NCI-H526 (cell line): Measurements from ENCODE around the gene PRSS53.
A peak's percentile ranks its signal among the peaks of the same experiment; 100 is the strongest.

ENCODE experiments used
- DNase-seq, 2 experiments: peaks; one replicate each; lab custom pipeline; 2025; lab: John Stamatoyannopoulos, UW

PRSS53 gene

DNA sequence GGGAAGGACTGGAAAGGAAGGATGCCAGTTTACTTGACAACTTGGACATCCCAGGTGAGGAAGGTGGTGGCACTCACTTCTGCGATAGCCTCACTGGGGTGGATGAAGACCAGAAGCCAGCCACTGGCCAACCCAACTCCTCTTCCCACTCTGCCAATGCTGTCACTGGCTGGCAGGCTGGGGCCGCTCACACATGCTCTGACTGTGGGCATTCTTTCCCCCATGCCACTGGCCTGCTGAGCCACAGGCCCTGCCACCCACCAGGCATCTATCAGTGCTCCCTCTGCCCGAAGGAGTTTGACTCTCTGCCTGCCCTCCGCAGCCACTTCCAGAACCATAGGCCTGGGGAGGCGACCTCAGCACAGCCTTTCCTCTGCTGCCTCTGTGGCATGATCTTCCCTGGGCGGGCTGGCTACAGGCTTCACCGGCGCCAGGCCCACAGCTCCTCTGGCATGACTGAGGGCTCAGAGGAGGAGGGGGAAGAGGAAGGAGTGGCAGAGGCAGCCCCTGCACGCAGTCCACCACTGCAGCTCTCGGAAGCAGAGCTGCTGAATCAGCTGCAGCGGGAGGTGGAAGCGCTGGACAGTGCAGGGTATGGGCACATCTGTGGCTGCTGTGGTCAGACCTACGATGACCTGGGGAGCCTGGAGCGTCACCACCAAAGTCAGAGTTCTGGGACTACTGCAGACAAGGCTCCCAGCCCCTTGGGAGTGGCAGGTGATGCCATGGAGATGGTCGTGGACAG is 10.0 kb downstream of the PRSS53 start:
- DNase-seq = no peak

DNA sequence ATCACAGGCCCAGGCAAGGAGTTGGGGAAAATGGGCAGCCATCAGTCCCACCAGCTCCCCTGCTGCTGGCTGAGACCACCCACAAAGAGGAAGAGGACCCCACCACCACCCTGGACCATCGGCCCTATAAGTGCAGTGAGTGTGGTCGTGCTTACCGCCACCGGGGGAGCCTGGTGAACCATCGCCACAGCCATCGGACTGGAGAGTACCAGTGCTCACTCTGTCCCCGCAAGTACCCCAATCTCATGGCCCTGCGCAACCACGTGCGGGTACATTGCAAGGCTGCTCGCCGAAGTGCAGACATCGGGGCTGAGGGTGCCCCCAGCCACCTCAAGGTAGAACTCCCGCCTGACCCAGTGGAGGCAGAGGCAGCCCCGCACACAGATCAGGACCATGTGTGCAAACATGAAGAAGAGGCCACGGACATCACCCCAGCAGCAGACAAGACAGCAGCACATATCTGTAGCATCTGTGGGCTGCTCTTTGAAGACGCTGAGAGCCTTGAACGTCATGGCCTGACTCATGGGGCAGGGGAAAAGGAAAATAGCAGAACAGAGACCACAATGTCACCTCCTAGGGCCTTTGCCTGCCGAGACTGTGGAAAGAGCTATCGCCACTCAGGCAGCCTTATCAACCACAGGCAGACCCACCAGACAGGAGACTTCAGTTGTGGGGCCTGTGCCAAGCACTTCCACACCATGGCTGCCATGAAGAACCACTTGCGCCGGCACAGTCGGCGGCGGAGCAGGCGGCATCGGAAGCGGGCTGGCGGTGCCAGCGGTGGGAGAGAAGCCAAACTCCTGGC is 10.9 kb downstream of the PRSS53 start:
- no peak for DNase-seq

DNA sequence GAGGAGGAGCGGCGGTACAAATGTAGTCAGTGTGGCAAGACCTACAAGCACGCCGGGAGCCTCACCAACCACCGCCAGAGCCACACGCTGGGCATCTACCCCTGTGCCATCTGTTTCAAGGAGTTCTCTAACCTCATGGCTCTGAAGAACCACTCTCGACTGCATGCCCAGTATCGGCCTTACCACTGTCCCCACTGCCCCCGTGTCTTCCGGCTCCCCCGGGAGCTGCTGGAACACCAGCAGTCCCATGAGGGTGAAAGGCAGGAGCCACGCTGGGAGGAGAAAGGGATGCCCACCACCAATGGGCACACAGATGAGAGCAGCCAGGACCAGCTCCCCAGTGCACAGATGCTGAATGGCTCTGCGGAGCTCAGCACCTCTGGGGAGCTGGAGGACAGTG is 11.7 kb downstream of the PRSS53 start:
- DNase-seq = no peak

DNA sequence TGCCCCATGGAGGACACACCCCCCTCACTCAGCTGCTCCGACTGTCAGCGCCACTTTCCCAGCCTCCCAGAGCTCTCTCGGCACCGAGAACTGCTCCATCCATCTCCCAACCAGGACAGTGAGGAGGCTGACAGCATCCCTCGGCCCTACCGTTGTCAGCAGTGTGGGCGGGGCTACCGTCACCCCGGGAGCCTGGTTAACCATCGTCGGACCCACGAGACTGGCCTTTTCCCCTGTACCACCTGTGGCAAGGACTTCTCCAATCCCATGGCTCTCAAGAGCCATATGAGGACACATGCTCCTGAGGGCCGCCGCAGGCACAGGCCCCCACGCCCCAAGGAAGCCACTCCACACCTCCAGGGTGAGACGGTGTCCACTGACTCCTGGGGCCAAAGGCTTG is 12.4 kb downstream of the PRSS53 start:
- DNase-seq = no peak

DNA sequence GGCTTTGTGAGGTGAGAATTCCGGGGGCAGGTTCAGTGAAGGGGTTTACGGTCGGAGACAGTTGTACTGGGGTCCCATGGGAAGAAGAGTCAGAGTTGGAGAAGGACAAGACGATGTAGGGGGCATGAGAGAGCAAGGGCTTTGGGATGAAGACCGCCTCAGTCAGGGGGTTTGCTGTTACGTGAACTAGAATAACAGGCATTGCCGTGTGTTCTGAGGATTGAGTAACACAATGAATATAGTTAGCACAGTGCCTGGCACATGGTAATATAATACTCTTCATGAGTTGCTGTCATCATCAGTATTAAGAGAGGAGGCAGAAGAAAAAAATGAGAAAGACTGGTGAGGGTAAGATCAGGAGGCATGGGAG is 13.9 kb downstream of the PRSS53 start:
- no peak for DNase-seq

DNA sequence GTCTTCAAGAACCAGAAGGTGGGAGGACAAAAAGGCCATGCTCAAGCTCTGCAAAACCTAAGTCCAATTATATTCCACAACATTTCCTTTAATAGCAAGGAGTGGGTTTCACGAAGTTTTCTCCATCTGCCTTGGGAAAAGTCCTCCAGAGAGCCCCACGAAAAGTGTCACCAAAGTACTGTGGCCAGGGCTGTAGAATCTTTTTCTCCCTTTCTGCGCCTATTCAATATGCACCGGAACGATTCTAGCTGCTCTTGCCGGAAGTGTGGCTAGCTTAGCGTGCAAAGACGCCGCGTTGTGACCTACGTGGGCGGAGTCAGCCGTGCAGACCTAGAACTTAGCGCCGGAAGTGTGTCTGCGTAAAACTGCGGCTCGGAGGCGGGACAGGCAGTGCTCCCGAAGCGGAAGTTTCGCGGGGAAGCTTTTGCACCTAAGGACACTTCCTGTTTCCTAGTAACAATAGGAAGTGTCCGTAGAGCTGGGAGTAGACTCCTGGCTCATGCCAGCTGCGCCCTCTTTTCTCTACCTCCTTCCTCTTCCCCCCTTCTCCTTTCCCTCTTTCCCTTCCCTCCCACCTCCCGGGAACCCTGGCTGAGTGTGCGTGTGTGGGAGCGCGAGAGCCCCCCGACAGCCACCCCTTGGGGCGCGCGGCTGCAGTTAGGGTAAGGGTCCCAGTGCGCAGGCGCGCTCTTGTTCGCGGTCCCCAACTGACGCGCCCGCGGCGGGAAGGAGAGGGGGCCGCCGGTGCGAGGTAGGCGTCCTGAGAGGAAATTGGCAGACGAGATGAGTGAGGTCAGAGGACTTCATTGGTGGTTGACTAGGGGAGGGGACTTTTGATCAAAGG is 14.6 kb downstream of the PRSS53 start, which contains the start of the genes ZNF646 and ZNF668:
Gene ZNF646 (plus strand): TSS at position 453 of the 844 bp plus-strand sequence. CDS start 1,903 bp downstream, outside the sequence.
Gene ZNF668 (minus strand): TSS at position 271 of the 844 bp plus-strand sequence. CDS start 9,781 bp downstream, outside the sequence.
- peak; percentile 98 to 99 for DNase-seq

DNA sequence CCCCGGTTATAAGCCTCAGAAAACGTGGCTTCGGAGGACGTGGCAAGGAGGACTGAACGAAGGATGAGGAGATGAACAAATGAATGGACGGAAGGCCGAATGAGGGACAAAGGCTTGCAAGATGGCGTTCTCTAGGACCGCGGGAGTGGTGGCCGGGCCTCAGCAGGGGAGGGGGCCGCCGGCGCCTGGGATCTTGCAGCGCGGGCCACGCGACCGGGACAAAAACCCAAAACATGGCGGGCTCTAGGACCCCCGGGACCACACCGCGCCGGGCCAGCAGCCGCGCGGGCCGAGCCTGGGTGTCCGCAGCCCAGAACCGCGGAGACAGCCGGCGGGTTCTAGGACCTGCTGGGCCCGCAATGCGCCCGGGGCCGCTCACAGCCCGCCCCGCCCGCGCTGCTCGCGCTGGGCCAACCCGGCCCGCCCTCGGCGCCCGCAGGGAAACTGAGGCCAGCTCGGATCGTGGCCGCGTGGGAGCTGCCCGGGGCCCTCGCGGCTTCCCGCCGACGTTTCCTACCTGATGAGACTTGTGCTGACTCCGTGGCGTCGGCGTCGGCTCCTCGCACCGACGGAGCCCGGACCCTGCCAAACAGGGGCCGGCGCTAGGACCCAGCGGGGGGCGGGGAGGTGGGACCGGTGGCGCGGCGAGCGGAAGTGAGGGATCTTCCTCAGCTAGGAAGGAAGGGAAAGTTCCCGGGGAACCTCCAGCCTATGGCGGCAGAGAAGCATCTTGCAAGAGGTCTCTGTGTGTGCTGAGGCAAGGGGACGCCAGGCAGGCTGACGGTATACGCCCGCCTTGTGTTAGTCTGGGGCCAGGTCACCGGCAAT is 15.4 kb downstream of the PRSS53 start:
- peak; percentile 76 to 94 for DNase-seq

DNA sequence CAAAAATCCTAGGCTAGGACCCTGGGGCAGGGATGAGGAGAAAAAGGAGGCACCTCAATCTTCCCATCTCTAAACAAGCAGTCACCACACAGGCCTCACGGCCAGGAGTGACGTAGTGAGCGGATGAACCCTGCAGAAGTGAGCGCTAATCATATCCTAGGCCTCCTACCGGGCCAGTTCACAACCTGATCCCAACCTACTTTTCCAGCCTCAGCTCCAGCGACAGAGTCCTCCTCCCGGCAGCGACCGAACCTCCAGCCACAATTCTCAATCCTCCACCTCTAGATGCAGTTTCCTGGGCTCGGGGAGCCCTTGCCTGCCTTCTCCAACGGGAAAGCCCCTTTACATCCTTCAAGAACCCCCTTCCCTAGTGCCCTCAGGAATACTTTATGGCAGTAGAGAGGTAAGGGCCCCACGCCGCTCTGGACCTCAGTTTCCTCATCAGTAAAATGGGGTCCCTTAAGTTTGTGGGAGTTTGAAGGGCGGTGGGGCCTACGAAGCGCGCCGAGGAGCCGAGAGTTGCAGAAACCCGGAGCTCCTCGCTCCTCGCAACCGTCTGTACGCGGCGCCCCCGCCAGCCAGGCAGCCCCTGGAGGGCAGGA is 16.1 kb downstream of the PRSS53 start:
- peak; percentile 8 to 42 for DNase-seq

DNA sequence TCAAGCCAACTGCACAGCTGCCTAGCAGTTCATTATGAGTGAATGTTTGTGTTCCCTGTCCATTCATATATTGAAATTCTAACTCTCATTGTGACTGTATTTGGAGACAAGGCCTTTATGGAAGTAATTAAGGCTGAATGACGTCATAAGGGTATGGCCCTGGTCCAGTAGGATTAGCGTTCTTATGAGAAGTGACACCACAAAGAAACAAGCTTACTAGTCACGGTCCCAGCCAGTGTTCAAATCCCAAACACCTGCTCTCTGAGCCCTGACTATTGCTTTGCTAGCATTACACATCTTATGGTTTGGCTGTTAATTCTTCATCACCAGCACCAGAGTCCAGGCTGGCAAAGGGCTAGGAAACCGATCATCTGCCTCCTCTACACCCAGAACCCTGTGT is 16.9 kb downstream of the PRSS53 start:
- DNase-seq = peak in 1 of 2 experiments; percentile 19

DNA sequence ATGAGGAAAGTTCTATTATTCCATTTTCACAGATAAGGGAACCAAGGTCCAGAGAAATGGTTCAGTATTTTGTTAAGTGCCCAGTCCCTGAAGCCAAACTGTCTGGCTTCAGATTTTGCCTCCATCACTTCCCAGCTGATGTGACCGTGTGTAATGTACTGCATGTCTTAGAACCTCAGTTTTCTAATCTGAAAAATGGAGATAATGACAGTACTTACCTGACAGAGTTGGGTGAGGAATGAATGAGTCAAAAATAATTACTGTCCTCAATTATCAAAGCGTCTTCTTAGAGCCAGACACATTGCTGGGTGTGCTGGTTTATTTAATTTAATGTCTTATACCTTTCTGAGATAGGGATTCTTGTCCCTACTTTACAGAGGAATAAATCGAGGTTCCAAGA is 21.4 kb downstream of the PRSS53 start:
- DNase-seq = no peak

DNA sequence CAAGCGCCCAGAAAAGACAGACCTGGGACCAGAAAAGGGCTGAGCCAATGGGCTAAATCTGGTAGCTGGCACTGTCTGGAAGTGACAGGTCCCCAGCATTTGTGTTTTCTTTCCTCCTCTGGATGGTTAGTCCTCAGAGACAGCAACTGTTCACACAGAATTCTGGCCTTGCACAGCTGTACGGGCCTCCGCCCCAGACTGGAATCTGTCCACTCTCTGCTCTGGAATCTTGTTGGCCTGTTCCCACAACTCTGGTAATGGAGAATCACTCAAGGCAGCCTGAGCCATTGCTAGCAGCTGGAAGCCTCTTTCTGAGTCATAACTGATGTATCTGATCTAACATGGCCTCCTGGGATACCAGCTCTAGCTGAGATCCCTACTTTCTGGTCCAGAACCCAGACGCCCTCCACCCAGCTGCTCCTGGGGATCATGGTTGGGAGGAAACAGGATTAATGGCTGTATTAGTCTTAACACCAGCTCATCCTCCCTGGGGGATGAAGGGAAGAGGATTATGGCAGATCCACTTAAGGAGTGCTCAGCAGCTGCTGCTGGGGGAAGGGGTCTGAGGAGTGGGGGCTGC is 23.8 kb downstream of the PRSS53 start:
- no peak for DNase-seq

DNA sequence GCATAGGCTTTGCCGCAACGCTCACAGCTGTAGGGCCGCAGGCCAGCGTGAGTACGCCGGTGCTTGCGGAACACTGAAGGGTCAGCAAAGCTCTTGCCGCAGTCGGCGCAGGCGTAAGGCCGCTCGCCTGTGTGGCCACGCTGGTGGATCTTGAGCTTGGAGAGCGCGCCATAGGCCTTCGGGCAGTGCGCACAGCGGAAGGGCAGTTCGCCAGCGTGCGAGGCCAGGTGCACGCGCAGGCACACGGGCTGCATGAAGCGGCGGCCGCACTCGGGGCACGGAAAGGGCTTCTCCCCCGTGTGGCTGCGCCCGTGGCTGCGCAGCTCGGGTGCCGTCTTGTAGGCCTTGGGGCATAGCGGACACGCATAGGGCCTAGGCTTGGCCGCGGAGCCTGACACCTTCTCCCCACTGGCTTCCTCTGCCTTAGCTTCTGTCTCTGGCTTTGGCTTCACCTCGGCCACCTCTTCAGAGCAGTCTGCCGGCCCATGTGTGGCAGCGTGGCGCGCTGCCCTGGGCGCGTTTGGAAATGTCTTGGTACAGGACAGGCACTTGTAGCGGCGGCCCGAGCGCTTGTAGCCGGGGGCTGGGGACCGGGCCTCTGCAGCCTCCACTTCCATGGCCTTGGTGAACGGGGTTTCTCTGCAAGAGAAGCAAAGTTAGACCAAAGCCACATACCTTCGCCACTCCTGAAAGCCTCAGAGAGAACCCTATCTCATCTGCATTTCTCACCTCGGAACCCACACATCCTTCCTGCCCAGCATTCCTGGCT is 24.7 kb downstream of the PRSS53 start:
- DNase-seq = no peak

DNA sequence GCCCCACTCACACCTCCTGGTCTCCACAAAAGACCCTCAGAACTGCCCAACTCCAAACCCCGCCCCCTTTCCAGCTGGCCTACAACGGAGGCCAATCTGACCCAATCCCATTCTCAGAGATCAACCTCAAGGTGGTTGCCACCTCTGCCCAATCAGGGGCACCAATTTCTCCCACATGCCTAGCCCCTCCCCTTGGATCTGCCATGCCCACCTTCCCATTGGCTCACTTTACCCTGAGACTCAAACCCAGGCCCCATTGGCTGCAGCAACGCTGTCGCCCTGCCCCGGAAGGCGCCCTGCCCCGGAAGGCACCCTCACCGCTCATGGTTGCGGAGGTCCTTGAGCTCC is 25.3 kb downstream of the PRSS53 start:
- DNase-seq = no peak

DNA sequence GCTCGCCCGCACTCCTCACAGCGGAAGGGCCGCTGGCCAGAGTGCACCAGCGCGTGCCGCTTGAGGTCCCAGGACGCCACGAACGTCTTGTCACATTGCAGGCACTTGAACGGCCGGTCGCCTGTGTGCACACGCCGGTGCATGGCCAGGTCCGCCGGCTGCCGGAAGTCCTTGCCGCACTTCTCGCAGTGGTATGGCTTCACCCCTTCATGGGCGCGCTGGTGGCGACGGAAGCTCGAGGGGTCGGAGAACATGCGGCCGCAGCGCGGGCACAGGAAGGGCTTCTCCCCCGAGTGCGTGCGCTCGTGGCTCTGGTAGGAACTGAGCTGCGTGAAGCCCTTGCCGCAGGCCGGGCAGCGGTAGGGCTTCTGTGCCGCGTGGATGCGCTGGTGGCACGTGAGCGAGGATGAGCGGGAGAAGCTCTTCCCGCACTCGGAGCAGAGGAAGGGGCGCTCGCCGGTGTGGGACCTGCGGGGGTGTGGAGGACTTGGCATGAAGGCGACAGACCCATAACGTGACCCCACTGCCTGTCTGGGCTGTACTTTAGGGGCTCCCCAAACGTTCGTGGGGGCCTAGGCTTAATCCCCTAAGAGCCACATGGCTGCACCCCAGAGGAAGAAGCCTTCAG is 26.8 kb downstream of the PRSS53 start:
- DNase-seq = no peak

DNA sequence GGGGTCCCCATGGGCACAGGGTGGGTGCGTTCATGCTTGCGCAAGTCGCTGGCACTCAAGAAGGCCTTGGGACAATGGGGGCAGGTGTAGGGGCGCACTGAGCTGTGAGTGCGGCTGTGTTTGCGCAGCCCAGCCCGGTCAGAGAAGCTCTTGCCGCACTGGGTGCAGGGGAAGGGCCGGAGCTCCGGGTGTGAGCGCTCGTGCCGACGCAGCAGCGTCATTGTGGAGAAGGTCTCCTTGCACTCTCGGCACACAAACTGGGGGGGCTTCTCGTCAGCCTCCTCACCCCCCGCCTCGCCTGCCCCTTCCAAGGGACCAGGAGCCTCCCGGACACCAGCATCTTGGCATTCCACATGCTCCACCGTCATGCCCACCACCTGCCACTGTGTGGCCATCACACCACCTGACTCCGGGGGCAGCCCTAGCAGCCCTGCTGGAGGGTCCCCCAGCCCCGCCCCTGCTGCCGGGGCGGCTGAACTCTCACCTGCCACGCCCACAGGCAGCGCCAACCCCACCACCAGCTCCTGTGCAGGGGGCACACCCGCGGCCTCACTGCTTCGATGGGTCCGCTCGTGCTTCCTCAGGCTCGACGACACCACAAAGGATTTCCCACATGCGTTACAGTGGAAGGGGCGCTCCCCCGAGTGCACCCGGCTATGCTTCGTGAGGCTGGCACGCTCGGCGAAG is 27.5 kb downstream of the PRSS53 start:
- DNase-seq = no peak

DNA sequence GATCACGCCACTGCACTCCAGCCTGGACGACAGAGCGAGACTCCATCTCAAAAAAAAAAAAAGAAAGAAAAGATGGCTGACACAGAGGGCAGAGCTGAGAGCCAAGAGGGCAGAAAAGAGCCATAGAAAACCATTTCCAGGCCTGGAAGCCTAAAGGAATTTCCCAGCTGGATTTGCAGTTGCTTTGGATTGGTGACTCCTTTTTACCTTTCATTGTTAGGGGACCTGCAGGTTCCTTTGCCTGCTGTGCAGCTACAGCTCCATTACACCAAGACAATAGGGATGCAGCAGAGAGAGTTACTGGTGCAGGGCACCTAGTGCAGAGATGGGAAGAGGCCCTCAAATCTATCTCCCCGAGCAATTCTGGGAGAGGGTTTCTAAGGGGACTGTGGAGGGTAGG is 33.1 kb downstream of the PRSS53 start:
- DNase-seq = no peak

DNA sequence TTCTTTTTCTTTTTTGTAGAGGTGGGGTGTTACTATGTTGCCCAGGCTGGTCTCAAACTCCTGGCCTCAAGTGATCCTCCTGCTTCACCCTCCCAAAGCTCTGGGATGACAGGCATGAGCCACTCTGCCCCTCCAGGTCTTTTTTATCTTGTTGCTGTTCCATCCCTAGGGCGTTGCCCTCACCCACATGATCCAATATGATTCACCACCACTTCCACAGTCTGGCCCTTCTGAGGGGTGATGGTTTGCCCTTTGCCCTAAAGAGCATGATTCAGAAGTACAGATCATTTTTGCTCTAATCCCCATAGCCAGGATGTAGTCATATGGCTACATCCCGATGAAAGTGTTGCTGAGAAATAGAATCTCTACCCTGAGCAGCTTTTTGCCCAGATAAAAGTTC is 36.6 kb downstream of the PRSS53 start:
- DNase-seq = no peak

DNA sequence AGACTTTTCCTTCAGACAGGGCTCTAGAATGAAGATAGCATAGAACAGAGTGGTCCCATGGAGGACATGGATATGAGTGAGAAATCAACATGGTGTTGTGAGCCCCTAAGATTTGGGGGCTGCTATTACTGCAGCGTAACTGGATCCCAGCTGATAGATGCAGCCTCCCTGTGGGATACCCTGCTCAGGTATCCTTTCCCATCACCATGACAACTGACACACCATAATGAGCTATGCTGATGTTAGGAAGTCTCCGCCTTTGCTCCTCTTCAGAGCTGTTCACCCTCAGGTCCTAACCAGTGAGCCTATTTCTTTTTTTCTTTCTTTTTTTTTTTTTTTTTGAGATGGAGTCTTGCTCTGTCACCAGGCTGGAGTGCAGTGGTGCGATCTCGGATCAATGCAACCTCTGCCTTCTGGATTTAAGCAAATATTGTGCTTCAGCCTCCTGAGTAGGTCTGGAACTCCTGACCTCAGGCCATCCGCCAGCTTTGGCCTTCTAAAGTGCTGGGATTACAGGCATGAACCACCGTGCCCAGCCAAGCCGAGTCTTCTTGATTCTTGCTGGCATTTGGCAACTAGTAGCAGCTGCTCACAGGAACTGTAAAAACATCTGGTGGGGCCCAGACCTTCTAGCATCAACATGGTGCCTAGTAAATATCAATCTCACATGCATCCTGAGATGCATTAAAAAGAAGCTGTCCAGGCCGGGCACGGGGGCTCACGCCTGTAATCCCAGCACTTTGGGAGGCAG is 38.3 kb downstream of the PRSS53 start:
- DNase-seq = peak in 1 of 2 experiments; percentile 3
